IgD-negative memory B cell (primary cell): ENCODE measurements around the gene TEAD4. TPM values are rescaled to one million over a fixed set of nuclear protein-coding genes. Genes with fewer than 3 reads are reported as not detected.

ENCODE experiments used
- H3K27ac Mint-ChIP-seq, 3 donors: one replicate each; pipeline ENCODE4 v1.8.0; 2020 to 2022; ENCODE audit warnings: mild to moderate bottlenecking in 3 of 3, mixed read lengths in 3 of 3, moderate library complexity in 1 of 3
- H3K27me3 Mint-ChIP-seq: one replicate; pipeline ENCODE4 v1.8.0; 2021; ENCODE audit warnings: mixed read lengths
- H3K36me3 Mint-ChIP-seq: one replicate; pipeline ENCODE4 v1.8.0; 2020; ENCODE audit warnings: mild to moderate bottlenecking, mixed read lengths
- H3K4me1 Mint-ChIP-seq, 3 donors: one replicate each; pipeline ENCODE4 v1.8.0; 2020 to 2022; ENCODE audit warnings: mixed read lengths in 3 of 3, mild to moderate bottlenecking in 1 of 3
- H3K4me3 Mint-ChIP-seq, 4 donors: one replicate each; pipeline ENCODE4 v1.8.0; 2020 to 2022; ENCODE audit warnings: mild to moderate bottlenecking in 4 of 4, mixed read lengths in 4 of 4, moderate library complexity in 3 of 4
- H3K9me3 Mint-ChIP-seq, 3 donors: one replicate each; pipeline ENCODE4 v1.8.0; 2020 to 2021; ENCODE audit warnings: mixed read lengths in 3 of 3, mild to moderate bottlenecking in 1 of 3
- polyA plus RNA-seq: library from polyadenylated mRNA; unstranded; fragments of 300-500 nt; fragmentation: Illumina TruSeq; gene quantifications from one replicate; pipeline ENCODE4 v1.2.3, GENCODE V29; 2021

Gene TEAD4
- polyA plus RNA-seq, 1 donor from 2014 or later: not detected

- peaks cover 3% of the 10 kb centered on the region for H3K36me3 Mint-ChIP-seq
- H3K27ac Mint-ChIP-seq: no peak overlapping the region
- H3K4me1 Mint-ChIP-seq: peaks cover 0 to 3% (median 0%) of the 10 kb centered on the region in 3 donors
Observed at GRCh38 chr12:2949411-2949810, 9.8 kb upstream of the TEAD4 start.

GRCh38 chr12:2955888-2956287 is 3.3 kb upstream of the TEAD4 start:
- Mint-ChIP-seq H3K27ac (peak overlapping the region in 1 of 3 donors; percentile 71), H3K9me3 (peaks cover 0 to 1% (median 0%) of the 10 kb centered on the region in 3 donors), H3K36me3 (no peaks in the 10 kb centered on the region), H3K4me1 (peaks cover 2 to 14% (median 8%) of the 10 kb centered on the region in 3 donors), H3K4me3 (no peak overlapping the region), H3K27me3 (peaks cover 36% of the 10 kb centered on the region)

More at GRCh38 chr12:2949411-2949810, 9.8 kb upstream of the TEAD4 start:
- no peak overlapping the region for H3K4me3 Mint-ChIP-seq
- H3K27me3 Mint-ChIP-seq: peaks cover 6% of the 10 kb centered on the region
- H3K9me3 Mint-ChIP-seq: no peaks in the 10 kb centered on the region

GRCh38 chr12:2957816-2958431 is 1.3 kb upstream of the TEAD4 start:
- Mint-ChIP-seq H3K27me3 (peaks cover 45% of the 10 kb centered on the region), H3K4me1 (peaks cover 3 to 15% (median 8%) of the 10 kb centered on the region in 3 donors), H3K4me3 (peak overlapping the region in 3 of 4 donors; percentile 52 to 86 (median 79)), H3K27ac (no peak overlapping the region), H3K36me3 (no peaks in the 10 kb centered on the region), H3K9me3 (peaks cover 0 to 1% (median 0%) of the 10 kb centered on the region in 3 donors)

- Mint-ChIP-seq H3K4me3 (peak overlapping the region; percentile 52 to 86 (median 74)), H3K36me3 (no peaks in the 10 kb centered on the region), H3K27ac (no peak overlapping the region), H3K27me3 (peaks cover 48% of the 10 kb centered on the region), H3K4me1 (peaks cover 3 to 15% (median 8%) of the 10 kb centered on the region in 3 donors), H3K9me3 (peaks cover 0 to 1% (median 0%) of the 10 kb centered on the region in 3 donors)
Observed at GRCh38 chr12:2958432-2959191, 585 bp upstream of the TEAD4 start.

GRCh38 chr12:2959505-2960389 is 550 bp downstream of the TEAD4 start:
- H3K27me3 Mint-ChIP-seq: peaks cover 51% of the 10 kb centered on the region
- no peak overlapping the region for H3K27ac Mint-ChIP-seq
- H3K4me1 Mint-ChIP-seq: peaks cover 3 to 15% (median 8%) of the 10 kb centered on the region in 3 donors
- peaks cover 0 to 1% (median 0%) of the 10 kb centered on the region in 3 donors for H3K9me3 Mint-ChIP-seq
- H3K4me3 Mint-ChIP-seq: peak overlapping the region in 3 of 4 donors; percentile 60 to 86 (median 84)
- H3K36me3 Mint-ChIP-seq: no peaks in the 10 kb centered on the region

- Mint-ChIP-seq H3K27ac (no peak overlapping the region), H3K27me3 (peaks cover 52% of the 10 kb centered on the region), H3K9me3 (peaks cover 0 to 1% (median 0%) of the 10 kb centered on the region in 3 donors), H3K4me3 (peak overlapping the region; percentile 26 to 77 (median 63)), H3K36me3 (no peaks in the 10 kb centered on the region), H3K4me1 (peaks cover 3 to 15% (median 8%) of the 10 kb centered on the region in 3 donors)
Observed at GRCh38 chr12:2960390-2960956, 1.3 kb downstream of the TEAD4 start.

GRCh38 chr12:2960996-2961616 is 1.9 kb downstream of the TEAD4 start:
- peaks cover 50% of the 10 kb centered on the region for H3K27me3 Mint-ChIP-seq
- H3K27ac Mint-ChIP-seq: no peak overlapping the region
- H3K4me1 Mint-ChIP-seq: peaks cover 3 to 15% (median 8%) of the 10 kb centered on the region in 3 donors
- H3K9me3 Mint-ChIP-seq: no peaks in the 10 kb centered on the region
- H3K4me3 Mint-ChIP-seq: peak overlapping the region in 2 of 4 donors; percentile 26 to 77
- H3K36me3 Mint-ChIP-seq: no peaks in the 10 kb centered on the region

- Mint-ChIP-seq H3K27ac (no peak overlapping the region), H3K27me3 (peaks cover 48% of the 10 kb centered on the region), H3K36me3 (no peaks in the 10 kb centered on the region), H3K4me3 (no peak overlapping the region), H3K9me3 (no peaks in the 10 kb centered on the region), H3K4me1 (peaks cover 3 to 15% (median 8%) of the 10 kb centered on the region in 3 donors)
Observed at GRCh38 chr12:2961705-2962104, 2.5 kb downstream of the TEAD4 start.

GRCh38 chr12:2963154-2963759 is 4.1 kb downstream of the TEAD4 start:
- no peaks in the 10 kb centered on the region for H3K36me3 Mint-ChIP-seq
- peaks cover 3 to 12% (median 8%) of the 10 kb centered on the region in 3 donors for H3K4me1 Mint-ChIP-seq
- no peak overlapping the region for H3K27ac Mint-ChIP-seq

GRCh38 chr12:2963760-2964292 is 4.6 kb downstream of the TEAD4 start:
- Mint-ChIP-seq H3K36me3 (no peaks in the 10 kb centered on the region), H3K4me3 (no peak overlapping the region), H3K4me1 (peaks cover 3 to 9% (median 5%) of the 10 kb centered on the region in 3 donors), H3K27ac (no peak overlapping the region), H3K9me3 (no peaks in the 10 kb centered on the region), H3K27me3 (peaks cover 32% of the 10 kb centered on the region)

More at GRCh38 chr12:2963154-2963759, 4.1 kb downstream of the TEAD4 start:
- Mint-ChIP-seq H3K9me3 (no peaks in the 10 kb centered on the region), H3K27me3 (peaks cover 36% of the 10 kb centered on the region), H3K4me3 (no peak overlapping the region)

- Mint-ChIP-seq H3K27ac (no peak overlapping the region), H3K4me1 (no peaks in the 10 kb centered on the region), H3K36me3 (no peaks in the 10 kb centered on the region), H3K27me3 (peaks cover 11% of the 10 kb centered on the region), H3K9me3 (peaks cover 0 to 2% (median 0%) of the 10 kb centered on the region in 3 donors), H3K4me3 (no peak overlapping the region)
Observed at GRCh38 chr12:2967651-2968050, 8.5 kb downstream of the TEAD4 start.

GRCh38 chr12:2970744-2971143 is 11.5 kb downstream of the TEAD4 start:
- Mint-ChIP-seq H3K27me3 (peaks cover 3% of the 10 kb centered on the region), H3K4me1 (no peaks in the 10 kb centered on the region), H3K4me3 (no peak overlapping the region), H3K27ac (no peak overlapping the region), H3K36me3 (no peaks in the 10 kb centered on the region), H3K9me3 (peaks cover 0 to 2% (median 0%) of the 10 kb centered on the region in 3 donors)

GRCh38 chr12:2973566-2973965 is 14.4 kb downstream of the TEAD4 start:
- Mint-ChIP-seq H3K4me3 (no peak overlapping the region), H3K36me3 (no peaks in the 10 kb centered on the region), H3K27me3 (peaks cover 5% of the 10 kb centered on the region), H3K9me3 (peaks cover 0 to 3% (median 0%) of the 10 kb centered on the region in 3 donors), H3K4me1 (no peaks in the 10 kb centered on the region), H3K27ac (no peak overlapping the region)
